ENCODE results near the gene TBL1Y. TPM values are rescaled to one million over a fixed set of nuclear protein-coding genes. Genes with fewer than 3 reads are reported as not detected.

TBL1Y gene
- total RNA-seq, 1 experiment from 2014 or later, result not detected

DNA sequence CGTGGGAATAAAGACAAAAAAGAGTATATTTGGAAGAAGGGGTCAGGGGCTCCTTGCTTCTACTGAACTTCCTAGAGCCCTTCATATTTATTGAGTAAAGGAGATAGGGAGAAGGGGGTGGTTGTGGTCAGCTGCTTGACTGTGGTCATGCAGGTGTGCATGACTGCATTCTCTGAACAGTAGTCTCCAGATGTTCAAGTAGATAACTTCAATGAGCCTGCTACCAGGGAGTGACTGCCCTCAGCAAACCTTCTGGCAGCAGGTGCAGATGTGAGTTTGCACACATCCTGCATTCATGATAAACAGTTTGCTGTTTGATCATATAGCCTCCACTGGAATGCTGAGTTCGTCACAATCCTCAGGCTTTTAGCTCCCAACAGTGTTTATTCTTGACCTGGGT is 10.6 kb downstream of the TBL1Y start:
- no peak for DNase-seq
- no peak for TF ChIP-seq CTCF (IDR thresholded peaks at IDR 0.05; ENCODE audit: unreplicated experiment)
- no peaks in the 10 kb centered on the region for H3K4me1 Mint-ChIP-seq (ENCODE audit: low read depth, unreplicated experiment)
- H3K36me3 Mint-ChIP-seq (ENCODE audit: insufficient read depth, unreplicated experiment), result no peaks in the 10 kb centered on the region
- no peak overlapping the region for H3K4me3 Mint-ChIP-seq (ENCODE audit: low read depth, unreplicated experiment)
- no TSS peak for BruUV-seq (replicated peaks)
- no peaks in the 10 kb centered on the region for H3K9me3 Mint-ChIP-seq (ENCODE audit: low read depth, unreplicated experiment)
- CTCF ChIA-PET, result no interaction called here
- intact Hi-C loops (cut with micrococcal nuclease; ENCODE audit: unreplicated experiment), result no loop called here
- H3K27me3 Mint-ChIP-seq (ENCODE audit: unreplicated experiment), result no peaks in the 10 kb centered on the region
- H3K27ac Mint-ChIP-seq (ENCODE audit: unreplicated experiment), result no peak overlapping the region

- Mint-ChIP-seq H3K27me3 (ENCODE audit: unreplicated experiment) (no peaks in the 10 kb centered on the region), H3K27ac (ENCODE audit: unreplicated experiment) (no peak overlapping the region), H3K4me1 (ENCODE audit: low read depth, unreplicated experiment) (no peaks in the 10 kb centered on the region), H3K36me3 (ENCODE audit: insufficient read depth, unreplicated experiment) (no peaks in the 10 kb centered on the region), H3K4me3 (ENCODE audit: low read depth, unreplicated experiment) (no peak overlapping the region), H3K9me3 (ENCODE audit: low read depth, unreplicated experiment) (no peaks in the 10 kb centered on the region)
- BruUV-seq (replicated peaks), result no TSS peak
- TF ChIP-seq CTCF (IDR thresholded peaks at IDR 0.05; ENCODE audit: unreplicated experiment), result no peak
- intact Hi-C loops (cut with micrococcal nuclease; ENCODE audit: unreplicated experiment), result no loop called here
- CTCF ChIA-PET, result no interaction called here
- no peak for DNase-seq
These were observed 17.8 kb downstream of the TBL1Y start for GRCh38 chrY:6928265-6928664.

DNA sequence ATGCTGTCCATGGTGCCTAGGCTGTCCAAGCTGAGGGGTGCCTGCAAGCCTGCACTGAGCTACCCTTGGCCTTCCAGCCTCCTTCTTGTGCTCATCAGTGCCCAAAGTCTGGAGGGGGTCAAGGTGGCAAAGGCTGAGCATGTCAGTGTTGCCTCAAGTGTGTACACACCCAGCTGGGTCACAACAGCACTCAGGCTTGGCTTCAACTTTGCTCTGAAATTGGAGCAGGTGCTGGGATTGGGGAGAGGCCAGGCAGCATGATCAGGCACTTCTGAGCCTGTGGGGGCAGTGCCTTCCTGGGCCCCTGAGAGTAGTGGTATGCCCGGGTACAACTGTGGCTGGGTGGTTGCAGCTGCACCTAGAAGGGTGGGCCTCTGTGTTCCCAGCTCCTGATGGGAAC is 18.7 kb downstream of the TBL1Y start:
- H3K9me3 Mint-ChIP-seq (ENCODE audit: low read depth, unreplicated experiment), result no peaks in the 10 kb centered on the region
- intact Hi-C loops (cut with micrococcal nuclease; ENCODE audit: unreplicated experiment), result no loop called here
- H3K27me3 Mint-ChIP-seq (ENCODE audit: unreplicated experiment), result no peaks in the 10 kb centered on the region

DNA sequence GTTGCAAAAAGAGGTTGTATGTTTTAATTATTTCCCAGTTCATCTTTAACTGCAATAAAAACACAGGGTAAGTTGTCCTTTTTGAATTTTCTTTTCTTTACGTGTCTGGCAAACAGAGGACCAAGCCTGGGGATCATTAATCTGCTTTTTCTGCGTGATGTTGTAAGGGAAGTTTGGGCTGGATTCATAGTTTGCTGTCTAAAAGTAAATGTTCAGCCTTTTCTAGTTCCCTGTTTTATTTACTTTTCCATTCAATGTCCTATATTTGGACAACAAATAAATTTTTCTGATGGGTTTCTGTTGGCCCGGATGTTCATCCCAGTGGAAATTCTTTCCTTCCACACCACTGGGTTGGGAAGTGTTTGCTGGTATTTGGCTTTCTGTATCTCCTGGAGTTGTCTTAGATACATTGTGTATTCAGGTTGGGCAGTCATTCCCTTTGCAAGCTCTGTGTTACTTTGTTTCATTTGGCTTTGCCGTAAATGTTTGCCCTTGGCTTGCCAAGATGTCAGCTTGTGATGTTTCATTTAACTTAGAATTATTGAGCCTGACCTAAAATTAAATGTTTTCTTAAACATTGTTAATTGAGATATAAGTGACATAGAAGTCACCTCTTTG is 21.4 kb downstream of the TBL1Y start:
- no peaks in the 10 kb centered on the region for H3K36me3 Mint-ChIP-seq (ENCODE audit: insufficient read depth, unreplicated experiment)
- CTCF ChIA-PET, result no interaction called here

More for the DNA sequence above, 18.7 kb downstream of the TBL1Y start:
- Mint-ChIP-seq H3K27ac (ENCODE audit: unreplicated experiment) (no peak overlapping the region), H3K36me3 (ENCODE audit: insufficient read depth, unreplicated experiment) (no peaks in the 10 kb centered on the region), H3K4me1 (ENCODE audit: low read depth, unreplicated experiment) (no peaks in the 10 kb centered on the region), H3K4me3 (ENCODE audit: low read depth, unreplicated experiment) (no peak overlapping the region)
- DNase-seq, result no peak
- no peak for TF ChIP-seq CTCF (IDR thresholded peaks at IDR 0.05; ENCODE audit: unreplicated experiment)
- BruUV-seq (replicated peaks), result no TSS peak
- CTCF ChIA-PET, result no interaction called here

More for the DNA sequence above, 21.4 kb downstream of the TBL1Y start:
- no peak overlapping the region for H3K4me3 Mint-ChIP-seq (ENCODE audit: low read depth, unreplicated experiment)
- no peaks in the 10 kb centered on the region for H3K27me3 Mint-ChIP-seq (ENCODE audit: unreplicated experiment)
- H3K27ac Mint-ChIP-seq (ENCODE audit: unreplicated experiment), result no peak overlapping the region
- intact Hi-C loops (cut with micrococcal nuclease; ENCODE audit: unreplicated experiment), result no loop called here
- no peaks in the 10 kb centered on the region for H3K4me1 Mint-ChIP-seq (ENCODE audit: low read depth, unreplicated experiment)
- no peak for TF ChIP-seq CTCF (IDR thresholded peaks at IDR 0.05; ENCODE audit: unreplicated experiment)
- H3K9me3 Mint-ChIP-seq (ENCODE audit: low read depth, unreplicated experiment), result no peaks in the 10 kb centered on the region
- DNase-seq, result no peak
- no TSS peak for BruUV-seq (replicated peaks)

Data from Calu3 (cell line).